Activated T-helper 2 cell treated with anti-CD3 and anti-CD28 coated beads, Interferon-gamma antibody, Interleukin-2, Interleukin-4, amounts not matched to agents 10 μg/mL and 5 μg/mL and 100 μg/mL, durations not matched to agents 14 hours and 24 hours and 36 hours (primary cell): ENCODE results near the gene MRM2. TPM values are rescaled to one million over a fixed set of nuclear protein-coding genes. Genes with fewer than 3 reads are reported as not detected.

ENCODE experiments used
- DNase-seq: peaks from one replicate; pipeline ENCODE4 v3.0.0; 2021; ENCODE audit warnings: low spot score
- H3K27ac Mint-ChIP-seq: one replicate; pipeline ENCODE4 v1.8.0; 2021; ENCODE audit warnings: mixed read lengths
- H3K27me3 Mint-ChIP-seq: one replicate; pipeline ENCODE4 v1.8.0; 2021; ENCODE audit warnings: low read depth, mixed read lengths
- H3K36me3 Mint-ChIP-seq: one replicate; pipeline ENCODE4 v1.8.0; 2021; ENCODE audit warnings: low read depth, mixed read lengths
- H3K4me1 Mint-ChIP-seq: one replicate; pipeline ENCODE4 v1.8.0; 2021; ENCODE audit warnings: low read depth, mixed read lengths
- H3K4me3 Mint-ChIP-seq: one replicate; pipeline ENCODE4 v1.8.0; 2021; ENCODE audit warnings: low read depth, mild to moderate bottlenecking, moderate library complexity, mixed read lengths
- H3K9me3 Mint-ChIP-seq: one replicate; pipeline ENCODE4 v1.8.0; 2021; ENCODE audit warnings: mixed read lengths
- intact Hi-C: fragments of 100-400 bp; cut with micrococcal nuclease; formaldehyde crosslinking; loops from one replicate; pipeline ENCODE4 v1.15.1; 2023
- total RNA-seq: library from RNA; stranded (reverse); gene quantifications from 2 replicates; pipeline ENCODE4 v1.2.3, GENCODE V29; 2022

MRM2 gene
- total RNA-seq, 1 donor from 2014 or later: 40.0 TPM

DNA sequence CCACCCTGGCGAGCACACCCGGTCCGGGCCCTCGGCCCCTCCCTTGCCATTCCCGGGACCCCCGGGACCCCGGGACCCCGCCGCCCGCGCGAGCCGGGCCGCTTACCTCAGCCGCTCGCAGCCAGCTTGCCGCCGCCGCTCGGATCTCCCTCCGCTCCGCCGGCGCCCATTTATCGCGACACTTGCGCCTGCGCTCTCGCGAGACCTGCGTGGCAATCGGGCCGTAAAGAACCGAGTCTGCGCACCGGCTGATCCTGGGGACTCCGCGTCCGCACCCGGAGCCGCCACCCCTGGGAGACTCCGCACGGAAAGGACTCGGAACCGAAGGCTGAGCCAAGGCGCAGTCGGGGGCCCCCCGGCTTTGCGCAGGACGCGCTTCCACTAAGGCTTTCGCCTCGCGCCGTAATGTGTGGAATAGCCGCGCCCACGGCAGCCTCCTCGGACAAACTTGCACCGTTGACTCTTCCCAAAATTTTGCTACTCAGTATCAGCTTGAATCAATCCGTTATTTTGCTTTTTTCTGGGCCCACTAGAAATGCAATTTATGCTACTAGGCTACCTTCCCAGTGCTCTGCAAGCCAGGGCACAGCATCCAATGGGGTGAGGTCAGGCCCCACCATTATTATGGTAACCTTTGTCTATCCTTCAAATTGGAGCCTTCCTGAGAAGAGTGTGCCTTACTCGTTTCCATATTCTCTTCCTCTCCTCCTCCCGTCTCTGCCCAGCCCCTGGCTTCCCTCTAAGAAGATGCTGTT is 9.1 kb downstream of the MRM2 start, which contains the start of gene MAD1L1:
Gene MAD1L1, minus strand, starts transcription at position 180 of the 755 bp plus-strand sequence. CDS start 2,812 bp downstream, outside the sequence.
- peaks cover 40% of the 10 kb centered on the region for H3K36me3 Mint-ChIP-seq
- peaks cover 20% of the 10 kb centered on the region for H3K4me1 Mint-ChIP-seq
- peak within 1 kb of the TSS; percentile 79 for H3K27ac Mint-ChIP-seq
- H3K27me3 Mint-ChIP-seq: no peaks in the 10 kb centered on the region
- no peaks in the 10 kb centered on the region for H3K9me3 Mint-ChIP-seq
- peak; percentile 87 for DNase-seq
- intact Hi-C loops: loop anchor here (1.0 kb wide), 1 partner anchor 9 kb away; the partner anchor contains the start of genes MRM2 and NUDT1
- peak within 1 kb of the TSS; percentile 95 for H3K4me3 Mint-ChIP-seq

DNA sequence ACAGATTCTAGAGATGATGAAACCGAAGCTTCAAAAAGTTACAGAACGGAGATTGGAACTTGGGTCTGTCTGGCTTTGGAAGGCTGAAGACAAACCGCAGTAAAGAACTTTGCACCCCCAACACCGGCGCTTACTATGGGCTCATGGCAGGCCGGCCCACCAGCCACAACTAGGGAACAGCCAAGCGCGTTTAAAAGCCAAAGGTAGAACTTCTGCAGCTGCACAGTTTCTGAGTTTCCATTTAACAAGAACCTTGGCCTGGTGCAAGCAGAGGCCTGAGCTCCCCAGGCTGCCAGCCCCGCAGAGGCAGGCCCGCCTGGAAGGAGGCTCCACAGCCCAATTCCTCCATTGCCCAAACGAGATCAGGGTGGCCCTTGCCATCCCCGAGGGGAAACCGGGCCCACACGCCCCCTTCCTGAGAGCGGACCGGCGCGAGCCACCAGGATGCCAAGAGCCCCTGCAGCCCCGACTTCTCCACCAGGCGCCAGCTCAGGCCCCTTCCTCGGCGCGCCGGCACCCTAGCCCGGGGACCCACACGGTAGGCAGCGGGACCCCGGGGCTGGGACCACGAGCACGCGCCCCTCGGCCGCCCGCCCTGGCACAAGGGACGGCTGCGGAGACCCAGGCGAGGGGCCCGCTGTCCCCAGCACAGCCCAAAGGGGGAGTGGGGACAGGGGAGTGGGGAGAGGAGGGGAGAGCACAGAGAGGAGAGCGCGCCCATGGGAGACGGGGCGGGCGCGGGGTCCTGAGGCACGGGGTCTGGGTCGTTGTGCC is 9.8 kb downstream of the MRM2 start:
- peak overlapping the region; percentile 29 for H3K27ac Mint-ChIP-seq
- peaks cover 38% of the 10 kb centered on the region for H3K36me3 Mint-ChIP-seq
- H3K9me3 Mint-ChIP-seq: no peaks in the 10 kb centered on the region
- intact Hi-C loops: loop anchor here (1.0 kb wide), 1 partner anchor 10 kb away; the partner anchor contains the start of genes MRM2 and NUDT1
- peak; percentile 20 for DNase-seq
- H3K4me1 Mint-ChIP-seq: peaks cover 20% of the 10 kb centered on the region
- peak overlapping the region; percentile 87 for H3K4me3 Mint-ChIP-seq
- H3K27me3 Mint-ChIP-seq: no peaks in the 10 kb centered on the region

DNA sequence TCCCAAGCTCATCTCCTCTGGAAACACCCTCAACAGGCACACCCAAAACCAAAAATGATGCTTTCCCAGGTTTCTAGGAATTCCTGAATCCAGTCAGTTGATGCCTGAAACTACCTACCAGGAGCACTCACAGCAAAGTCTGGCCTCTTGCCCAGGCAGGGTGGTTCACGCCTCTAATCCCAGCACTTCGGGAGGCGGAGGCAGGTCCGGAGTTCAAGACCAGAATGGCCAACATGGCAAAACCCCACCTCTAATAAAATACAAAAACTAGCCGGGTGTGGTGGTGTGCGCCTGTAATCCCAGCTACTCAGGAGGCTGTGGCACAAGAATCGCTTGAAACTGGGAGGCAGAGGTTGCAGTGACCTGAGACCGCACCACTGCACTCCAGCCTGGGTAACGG is 11.1 kb downstream of the MRM2 start:
- peak overlapping the region; percentile 13 for H3K4me3 Mint-ChIP-seq
- H3K9me3 Mint-ChIP-seq: no peaks in the 10 kb centered on the region
- H3K27ac Mint-ChIP-seq: no peak overlapping the region
- peaks cover 20% of the 10 kb centered on the region for H3K4me1 Mint-ChIP-seq
- H3K36me3 Mint-ChIP-seq: peaks cover 43% of the 10 kb centered on the region
- intact Hi-C loops: no loop called here
- H3K27me3 Mint-ChIP-seq: no peaks in the 10 kb centered on the region
- DNase-seq: no peak

DNA sequence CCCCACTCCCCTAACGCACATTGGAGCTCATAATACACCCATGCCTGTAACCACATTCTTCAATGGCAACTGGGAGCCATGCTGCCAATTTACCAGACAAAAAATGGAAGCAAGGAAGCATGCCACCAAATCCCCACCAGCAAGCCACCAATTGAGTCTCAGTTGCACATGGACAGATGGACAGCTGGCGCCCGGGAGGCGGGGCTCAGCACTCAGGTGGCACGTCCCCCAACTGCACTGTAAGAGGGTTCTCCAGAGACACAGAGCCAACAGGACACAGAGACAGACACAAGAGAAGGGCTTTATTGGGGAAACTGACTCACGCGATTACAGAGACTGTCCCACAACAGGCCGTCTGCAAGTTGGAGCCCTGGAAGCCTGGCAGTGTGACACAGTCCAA is 11.8 kb downstream of the MRM2 start:
- Mint-ChIP-seq H3K4me1 (peaks cover 20% of the 10 kb centered on the region), H3K27me3 (no peaks in the 10 kb centered on the region), H3K4me3 (no peak overlapping the region), H3K9me3 (no peaks in the 10 kb centered on the region), H3K36me3 (peaks cover 43% of the 10 kb centered on the region), H3K27ac (no peak overlapping the region)
- DNase-seq: no peak
- intact Hi-C loops: no loop called here

DNA sequence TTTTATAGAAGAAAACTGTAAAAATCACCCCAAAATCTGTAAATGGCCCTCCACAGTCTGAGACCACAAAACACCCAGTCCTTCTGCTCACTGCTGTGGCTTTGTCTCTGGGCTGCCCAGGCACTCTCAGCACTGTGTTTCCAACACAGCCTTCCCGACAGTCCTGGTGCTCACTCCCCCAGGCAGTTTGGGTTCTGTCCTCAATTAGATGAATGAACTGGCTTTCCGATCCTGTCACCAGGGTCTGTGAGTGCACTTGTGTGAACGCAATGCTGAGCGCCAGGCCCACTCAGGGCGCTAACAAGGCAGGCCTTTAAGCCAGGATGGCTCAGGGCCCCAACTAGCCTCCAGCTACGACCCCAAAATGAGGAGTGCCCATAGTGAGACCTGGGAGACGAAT is 12.5 kb downstream of the MRM2 start:
- H3K4me3 Mint-ChIP-seq: no peak overlapping the region
- intact Hi-C loops: no loop called here
- H3K36me3 Mint-ChIP-seq: peaks cover 36% of the 10 kb centered on the region
- no peak overlapping the region for H3K27ac Mint-ChIP-seq
- no peak for DNase-seq
- H3K4me1 Mint-ChIP-seq: peaks cover 17% of the 10 kb centered on the region
- H3K9me3 Mint-ChIP-seq: no peaks in the 10 kb centered on the region
- H3K27me3 Mint-ChIP-seq: no peaks in the 10 kb centered on the region

DNA sequence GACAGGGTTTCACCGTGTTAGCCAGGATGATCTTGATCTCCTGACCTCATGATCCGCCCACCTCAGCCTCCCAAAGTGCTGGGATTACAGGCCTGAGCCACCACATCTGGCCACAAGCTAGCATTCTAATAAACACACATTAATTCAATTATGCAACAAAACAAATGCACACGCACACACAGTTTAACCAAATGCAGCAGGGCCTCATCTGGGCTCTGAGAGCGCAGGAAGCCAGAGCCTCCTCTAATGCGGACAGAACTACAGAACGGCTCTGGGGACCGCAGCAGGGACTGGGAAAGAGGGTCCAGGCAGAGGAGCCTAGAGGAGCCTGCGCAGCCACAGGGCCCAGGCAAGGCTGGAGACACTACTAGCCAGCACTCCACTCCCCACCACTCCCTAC is 13.1 kb downstream of the MRM2 start:
- peaks cover 37% of the 10 kb centered on the region for H3K36me3 Mint-ChIP-seq
- no peak overlapping the region for H3K4me3 Mint-ChIP-seq
- no peaks in the 10 kb centered on the region for H3K27me3 Mint-ChIP-seq

DNA sequence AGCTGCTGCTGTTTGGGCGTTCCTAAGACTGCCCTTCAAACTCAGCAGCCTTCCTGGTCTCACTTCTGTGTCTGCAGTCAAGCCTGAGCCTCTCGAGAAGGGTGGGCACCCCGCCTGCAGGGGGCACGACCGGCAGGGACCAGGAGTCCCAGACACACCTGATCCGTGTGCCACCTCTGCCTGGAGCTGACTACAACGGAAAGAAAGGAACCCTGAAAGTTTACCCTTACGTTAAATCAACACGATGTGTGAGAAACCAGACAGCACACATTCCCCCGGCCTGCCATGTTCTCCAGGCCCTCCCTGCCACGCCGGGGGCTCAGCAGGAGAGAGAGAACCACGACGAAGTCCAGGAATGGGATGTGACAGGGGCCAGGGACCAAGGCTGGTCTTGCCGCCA is 14.3 kb downstream of the MRM2 start:
- H3K9me3 Mint-ChIP-seq: no peaks in the 10 kb centered on the region
- H3K36me3 Mint-ChIP-seq: peaks cover 39% of the 10 kb centered on the region
- peaks cover 12% of the 10 kb centered on the region for H3K4me1 Mint-ChIP-seq
- intact Hi-C loops: no loop called here
- H3K27me3 Mint-ChIP-seq: no peaks in the 10 kb centered on the region
- H3K4me3 Mint-ChIP-seq: no peak overlapping the region
- no peak overlapping the region for H3K27ac Mint-ChIP-seq
- no peak for DNase-seq

More for the DNA sequence above, 13.1 kb downstream of the MRM2 start:
- no peak for DNase-seq
- H3K27ac Mint-ChIP-seq: no peak overlapping the region
- H3K9me3 Mint-ChIP-seq: no peaks in the 10 kb centered on the region
- peaks cover 17% of the 10 kb centered on the region for H3K4me1 Mint-ChIP-seq
- intact Hi-C loops: no loop called here

DNA sequence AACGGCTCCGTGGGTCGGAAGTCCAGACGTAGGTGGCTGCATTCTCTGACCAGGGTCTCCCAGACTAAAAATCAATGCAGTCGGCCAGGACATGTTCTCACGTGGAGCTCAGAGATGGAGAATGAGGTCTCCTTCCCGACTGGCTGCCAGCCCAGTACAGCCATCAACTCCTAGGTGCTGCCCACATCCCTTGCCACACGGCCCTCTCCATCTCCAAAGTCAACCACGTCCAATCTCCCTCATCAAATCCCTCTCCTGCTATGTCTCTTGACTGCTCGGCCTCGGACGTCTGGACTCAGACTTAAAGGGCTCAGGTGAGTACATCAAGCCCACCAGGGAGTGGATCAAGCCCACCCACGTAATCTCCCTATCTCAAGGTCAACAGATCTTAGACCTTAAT is 16.2 kb downstream of the MRM2 start:
- Mint-ChIP-seq H3K9me3 (no peaks in the 10 kb centered on the region), H3K4me3 (no peak overlapping the region), H3K4me1 (peaks cover 7% of the 10 kb centered on the region), H3K27me3 (no peaks in the 10 kb centered on the region), H3K36me3 (peaks cover 49% of the 10 kb centered on the region), H3K27ac (no peak overlapping the region)
- no peak for DNase-seq
- intact Hi-C loops: no loop called here

DNA sequence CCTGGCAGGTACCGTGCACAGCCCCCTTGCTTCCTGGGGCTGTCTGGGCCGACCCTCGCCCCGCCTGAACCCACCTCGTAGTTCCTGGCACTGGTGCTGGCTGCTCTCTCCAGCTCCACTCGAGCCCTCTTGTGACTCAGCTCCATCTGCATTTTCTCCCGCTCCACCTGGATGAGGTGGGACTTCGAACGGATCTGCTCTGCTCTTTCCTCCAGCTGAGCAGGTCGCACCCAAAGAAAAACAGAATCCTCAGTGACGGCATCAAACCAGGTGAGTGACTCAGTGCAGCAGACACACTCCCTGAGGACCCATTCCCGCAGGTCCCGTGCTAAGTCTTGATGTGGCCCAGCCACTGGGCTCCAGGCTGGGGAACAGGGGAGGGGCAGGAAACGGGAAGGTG is 16.7 kb downstream of the MRM2 start:
- Mint-ChIP-seq H3K4me3 (no peak overlapping the region), H3K9me3 (no peaks in the 10 kb centered on the region), H3K4me1 (peaks cover 4% of the 10 kb centered on the region), H3K27me3 (no peaks in the 10 kb centered on the region), H3K27ac (no peak overlapping the region), H3K36me3 (peaks cover 49% of the 10 kb centered on the region)
- DNase-seq: no peak
- intact Hi-C loops: no loop called here

DNA sequence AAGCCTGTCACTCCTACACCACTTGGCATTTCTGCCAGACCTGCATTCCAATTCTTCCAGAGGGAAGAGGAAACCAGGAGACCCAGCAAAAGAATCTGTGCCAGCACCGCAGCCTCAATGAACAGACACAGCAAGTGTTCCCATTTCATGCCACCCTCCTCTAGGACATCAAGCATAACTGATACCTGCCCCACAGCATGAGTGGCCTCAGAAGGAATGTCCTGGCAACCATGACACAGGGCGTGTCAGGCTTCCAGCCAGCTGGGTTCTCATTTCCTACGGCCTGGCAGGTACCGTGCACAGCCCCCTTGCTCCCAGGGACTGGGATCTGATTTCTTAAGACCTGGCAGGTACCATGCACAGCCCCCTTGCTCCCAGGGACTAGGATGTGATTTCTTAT is 17.1 kb downstream of the MRM2 start:
- no peak for DNase-seq
- H3K9me3 Mint-ChIP-seq: no peaks in the 10 kb centered on the region
- peaks cover 4% of the 10 kb centered on the region for H3K4me1 Mint-ChIP-seq
- peaks cover 46% of the 10 kb centered on the region for H3K36me3 Mint-ChIP-seq
- no peak overlapping the region for H3K4me3 Mint-ChIP-seq
- H3K27ac Mint-ChIP-seq: no peak overlapping the region
- intact Hi-C loops: no loop called here
- no peaks in the 10 kb centered on the region for H3K27me3 Mint-ChIP-seq

DNA sequence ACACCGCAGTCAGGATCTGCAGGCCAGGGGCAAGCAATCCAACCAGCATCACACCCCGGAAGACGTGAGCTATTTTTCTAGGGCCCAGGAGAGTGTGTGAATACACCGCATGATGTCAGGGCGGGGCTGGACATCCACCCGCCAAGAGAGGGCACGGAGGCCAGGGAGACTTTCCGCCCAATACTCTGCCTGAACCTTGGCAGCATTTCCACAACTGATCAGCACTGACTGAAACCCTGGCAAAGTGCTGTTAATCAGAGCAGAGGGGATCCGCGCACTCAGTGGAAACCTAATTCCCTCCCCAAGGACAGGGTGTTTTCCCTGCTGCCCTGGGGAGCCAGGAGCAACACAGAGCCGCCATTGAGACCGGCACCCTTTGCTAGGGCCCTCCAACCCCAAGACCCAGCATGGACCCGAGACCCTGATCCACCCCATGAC is 17.5 kb downstream of the MRM2 start:
- Mint-ChIP-seq H3K36me3 (peaks cover 43% of the 10 kb centered on the region), H3K27me3 (no peaks in the 10 kb centered on the region), H3K27ac (no peak overlapping the region), H3K9me3 (no peaks in the 10 kb centered on the region), H3K4me3 (no peak overlapping the region), H3K4me1 (peaks cover under 1% of the 10 kb centered on the region)
- intact Hi-C loops: no loop called here
- DNase-seq: no peak

DNA sequence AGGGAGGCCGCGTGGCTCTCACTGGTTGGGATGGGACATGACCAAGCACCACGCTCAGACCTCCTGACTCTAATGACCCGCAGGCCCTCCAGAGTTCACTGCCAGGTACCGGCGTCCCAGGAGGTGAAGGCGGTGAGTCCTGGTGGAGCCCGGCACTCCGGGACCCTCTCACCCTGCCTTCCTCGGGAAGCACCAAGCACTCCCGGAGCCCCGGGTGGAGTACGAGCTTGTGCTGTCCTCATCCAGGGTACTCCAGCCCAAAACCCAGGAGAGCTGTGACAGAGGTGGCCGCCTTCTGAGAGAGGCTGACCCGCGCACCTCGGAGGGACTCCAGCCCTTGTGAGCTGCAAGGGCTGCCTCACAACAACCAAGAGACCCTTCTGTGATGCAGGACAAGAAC is 18.7 kb downstream of the MRM2 start:
- intact Hi-C loops: no loop called here
- Mint-ChIP-seq H3K27ac (no peak overlapping the region), H3K9me3 (no peaks in the 10 kb centered on the region), H3K36me3 (peaks cover 47% of the 10 kb centered on the region), H3K4me1 (no peaks in the 10 kb centered on the region), H3K27me3 (no peaks in the 10 kb centered on the region), H3K4me3 (no peak overlapping the region)
- no peak for DNase-seq

DNA sequence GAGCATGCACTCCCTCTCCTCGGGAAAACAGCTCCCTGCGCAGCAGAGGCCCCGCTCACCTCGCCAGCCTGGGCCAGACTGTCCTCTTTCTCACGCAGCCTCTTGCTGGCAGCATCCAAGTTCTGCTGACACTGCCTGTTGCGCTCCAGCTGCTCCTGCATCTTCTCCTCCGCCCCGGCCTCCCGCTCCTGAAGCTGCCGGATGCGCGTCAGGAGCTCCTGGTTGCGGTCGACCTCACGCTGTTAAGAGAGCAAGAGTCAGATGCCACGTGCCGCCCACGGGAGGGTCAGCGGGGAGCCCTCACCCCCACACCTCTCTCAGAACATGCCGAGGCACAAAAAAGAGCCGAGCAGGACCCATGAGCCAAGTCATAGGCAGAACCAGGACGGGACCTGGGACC is 19.5 kb downstream of the MRM2 start:
- no peaks in the 10 kb centered on the region for H3K27me3 Mint-ChIP-seq
- H3K9me3 Mint-ChIP-seq: no peaks in the 10 kb centered on the region
- peaks cover 48% of the 10 kb centered on the region for H3K36me3 Mint-ChIP-seq
- no peak overlapping the region for H3K4me3 Mint-ChIP-seq
- no peak for DNase-seq
- H3K4me1 Mint-ChIP-seq: no peaks in the 10 kb centered on the region
- intact Hi-C loops: no loop called here
- H3K27ac Mint-ChIP-seq: no peak overlapping the region
